CD4-positive, alpha-beta memory T cell (primary cell): ENCODE measurements around the gene CBL. TPM values are rescaled to one million over a fixed set of nuclear protein-coding genes. Genes with fewer than 3 reads are reported as not detected.
A peak's percentile ranks its signal among the peaks of the same experiment; 100 is the strongest.

Experiments used
- CTCF ChIA-PET: fragments of 350-600 bp; sonication (Branson Sonifier 250); formaldehyde crosslinking; loops from one replicate; lab custom pipeline; 2021; ENCODE audit warnings: inconsistent platforms; ENCODE audit not compliant: partially characterized antibody; lab: Charles Lee
- POLR2A ChIA-PET: fragments of 350-600 bp; sonication (Branson Sonifier 250); formaldehyde crosslinking; loops from one replicate; lab custom pipeline; 2021; ENCODE audit not compliant: partially characterized antibody; lab: Charles Lee
- DNase-seq, 5 donors: peaks; one replicate each; pipeline versions ENCODE4 v3.0.0 to v3.0.0-alpha.2; 2020 to 2022; ENCODE audit warnings: mixed read lengths in 1 of 5
- H3K27ac ChIP-seq: one replicate; pipeline ENCODE4 v1.7.0; 2013; ENCODE audit warnings: low read depth, low read length
- H3K27me3 ChIP-seq: 2 replicates; pipeline ENCODE4 v1.7.0; 2013; ENCODE audit warnings: mild to moderate bottlenecking, low read length, moderate library complexity; ENCODE audit not compliant: insufficient read depth
- H3K36me3 ChIP-seq: 2 replicates; pipeline ENCODE4 v1.7.0; 2013; ENCODE audit warnings: mild to moderate bottlenecking, low read length, moderate library complexity; ENCODE audit not compliant: insufficient read depth
- H3K4me1 ChIP-seq: 2 replicates; pipeline ENCODE4 v1.7.0; 2013; ENCODE audit warnings: mild to moderate bottlenecking, low read length, moderate library complexity; ENCODE audit not compliant: insufficient read depth
- H3K4me3 ChIP-seq, 2 donors: one replicate each; pipeline ENCODE4 v1.7.0; 2013; ENCODE audit warnings: low read length in 2 of 2, mild to moderate bottlenecking in 1 of 2
- H3K9me3 ChIP-seq, 2 donors: one replicate each; pipeline ENCODE4 v1.7.0; 2013; ENCODE audit warnings: low read length in 2 of 2, control low read depth in 1 of 2; ENCODE audit not compliant: control insufficient read depth in 1 of 2
- H3K27ac Mint-ChIP-seq, 7 donors: one replicate each; pipeline ENCODE4 v1.8.0; 2020 to 2021; ENCODE audit warnings: mixed read lengths in 7 of 7, mild to moderate bottlenecking in 6 of 7, inconsistent platforms in 3 of 7, moderate library complexity in 3 of 7
- H3K27me3 Mint-ChIP-seq, 2 donors: one replicate each; pipeline ENCODE4 v1.8.0; 2020 to 2021; ENCODE audit warnings: mixed read lengths in 2 of 2
- H3K36me3 Mint-ChIP-seq, 2 donors: one replicate each; pipeline ENCODE4 v1.8.0; 2020 to 2021; ENCODE audit warnings: mixed read lengths in 2 of 2, inconsistent platforms in 1 of 2, mild to moderate bottlenecking in 1 of 2
- H3K4me1 Mint-ChIP-seq, 4 donors: one replicate each; pipeline ENCODE4 v1.8.0; 2020 to 2021; ENCODE audit warnings: mixed read lengths in 4 of 4, mild to moderate bottlenecking in 1 of 4
- H3K4me3 Mint-ChIP-seq, 8 donors: one replicate each; pipeline ENCODE4 v1.8.0; 2020 to 2021; ENCODE audit warnings: mixed read lengths in 8 of 8, mild to moderate bottlenecking in 7 of 8, moderate library complexity in 6 of 8, inconsistent platforms in 3 of 8
- H3K9me3 Mint-ChIP-seq, 8 donors: one replicate each; pipeline ENCODE4 v1.8.0; 2020 to 2021; ENCODE audit warnings: mixed read lengths in 8 of 8, mild to moderate bottlenecking in 5 of 8, inconsistent platforms in 3 of 8, moderate library complexity in 1 of 8
- intact Hi-C: fragments of 100-400 bp; cut with micrococcal nuclease; formaldehyde crosslinking; loops from one replicate; pipeline ENCODE4 v1.15.1; 2023
- polyA plus RNA-seq, 2 donors: library from polyadenylated mRNA; unstranded; fragments of 300-500 nt; fragmentation: Illumina TruSeq; gene quantifications; one replicate each; pipeline ENCODE4 v1.2.3, GENCODE V29; 2021
- total RNA-seq, 2 experiments: library from RNA; stranded (reverse); gene quantifications; one replicate each; pipeline ENCODE4 v1.2.3, GENCODE V29; 2021

Gene CBL
- total and polyA plus RNA-seq, 4 experiments from 2014 or later = 3.6 to 39.8 (median 27.6) TPM

DNA sequence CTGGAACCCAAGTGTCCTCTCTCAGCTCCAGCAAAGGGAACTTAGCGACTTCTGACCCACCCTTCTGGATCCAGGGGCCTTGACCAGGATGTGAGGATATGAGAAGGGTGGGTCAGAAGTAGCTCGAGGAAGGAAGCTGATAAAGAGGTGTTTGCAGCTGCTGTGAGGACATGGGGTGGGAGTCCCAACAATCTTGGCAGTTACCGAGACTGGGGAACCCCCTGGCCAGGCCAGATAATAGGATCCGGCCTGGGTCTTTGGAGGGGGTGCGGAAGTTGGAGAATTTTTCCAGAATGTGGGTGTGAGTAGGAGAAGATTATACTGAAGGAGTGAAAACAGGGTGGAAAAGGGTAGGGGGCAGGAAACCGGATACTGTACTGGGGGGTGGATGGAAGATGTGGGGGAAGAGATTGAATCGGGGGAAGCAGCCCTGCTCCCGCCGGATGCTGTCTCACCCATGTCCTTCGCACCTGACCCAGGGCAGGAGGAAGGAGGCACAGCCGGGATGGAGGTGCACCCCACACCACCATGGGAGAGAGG, 113.6 kb downstream of the CBL start:
- CTCF ChIA-PET = interaction anchor here (1.0 to 11.0 kb wide), 3 partner anchors 12 to 151 kb away, joined by 3 to 146 read pairs (median 10); partner anchors contain the start of genes NLRX1 and RNF26
- POLR2A ChIA-PET = interaction anchor here (1.0 to 2.4 kb wide), 3 partner anchors 18 to 252 kb away, joined by 3 to 10 read pairs (median 4); partner anchors contain the start of genes CBL and VPS11
- no peaks in the 10 kb centered on the region for H3K9me3 Mint-ChIP-seq

DNA sequence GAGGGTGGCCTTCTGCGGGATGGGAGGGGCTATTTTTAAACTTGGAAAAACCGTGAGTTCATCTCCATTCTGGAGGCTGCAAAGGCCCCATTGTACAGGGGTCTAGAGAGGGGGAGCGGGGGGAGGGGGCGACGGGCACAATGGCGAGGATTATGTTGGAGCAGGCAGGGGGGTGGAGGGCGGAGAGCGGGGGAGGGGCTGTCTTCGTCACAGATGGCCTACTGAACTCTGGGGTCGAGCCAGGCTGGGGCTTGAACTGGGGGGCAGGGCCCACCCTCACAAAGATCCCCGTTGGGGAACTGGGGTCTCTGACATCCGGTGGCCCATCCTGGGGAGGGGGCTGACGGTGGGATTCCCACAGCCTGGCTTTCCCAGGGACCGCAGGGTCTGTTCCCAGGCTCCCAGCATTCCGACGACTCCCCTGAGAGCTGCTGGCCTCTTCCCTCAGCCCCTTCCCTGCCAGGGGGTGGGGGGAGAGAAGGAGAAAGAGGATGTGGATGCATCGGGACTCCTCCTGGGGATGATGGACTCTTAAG, 114.2 kb downstream of the CBL start:
- H3K9me3 Mint-ChIP-seq = no peaks in the 10 kb centered on the region
- intact Hi-C loops = loop anchor here (5.0 kb wide), 2 partner anchors 38 to 218 kb away; partner anchors contain the start of gene DPAGT1
- peak overlapping the region in 5 of 8 donors; percentile 73 to 80 (median 79) for H3K4me3 Mint-ChIP-seq
- Histone ChIP-seq H3K9me3 (no peaks in the 10 kb centered on the region), H3K27me3 (peaks cover 10% of the 10 kb centered on the region), H3K4me3 (peak overlapping the region in 1 of 2 donors; percentile 62), H3K27ac (peak overlapping the region; percentile 60), H3K36me3 (no peaks in the 10 kb centered on the region), H3K4me1 (peaks cover 59% of the 10 kb centered on the region)
- peaks cover 19 to 50% (median 33%) of the 10 kb centered on the region in 4 donors for H3K4me1 Mint-ChIP-seq
- peak overlapping the region in 4 of 7 donors; percentile 72 to 89 (median 88) for H3K27ac Mint-ChIP-seq
- no peaks in the 10 kb centered on the region for H3K36me3 Mint-ChIP-seq
- ChIA-PET CTCF (interaction anchor here (1.0 to 11.0 kb wide), 9 partner anchors 13 to 151 kb away, joined by 3 to 146 read pairs (median 6); partner anchors contain the start of genes CBL and RNF26), POLR2A (interaction anchor here (0.7 to 3.5 kb wide), 9 partner anchors 10 to 253 kb away, joined by 3 to 22 read pairs (median 4); partner anchors contain the start of genes CBL, HINFP and VPS11)
- H3K27me3 Mint-ChIP-seq = peaks cover 1 to 12% of the 10 kb centered on the region in 2 donors
- no peak for DNase-seq

More for the DNA sequence above, 113.6 kb downstream of the CBL start:
- no peaks in the 10 kb centered on the region for H3K9me3 ChIP-seq
- intact Hi-C loops = loop anchor here (5.0 kb wide), 2 partner anchors 37 to 217 kb away; partner anchors contain the start of gene DPAGT1
- H3K27me3 Mint-ChIP-seq = peaks cover 1 to 12% of the 10 kb centered on the region in 2 donors
- no peaks in the 10 kb centered on the region for H3K36me3 Mint-ChIP-seq
- H3K27ac Mint-ChIP-seq = peak overlapping the region in 6 of 7 donors; percentile 72 to 95 (median 88)
- peak overlapping the region in 6 of 8 donors; percentile 64 to 83 (median 78) for H3K4me3 Mint-ChIP-seq
- H3K4me3 ChIP-seq = no peak overlapping the region
- DNase-seq = no peak
- peaks cover 64% of the 10 kb centered on the region for H3K4me1 ChIP-seq
- H3K27ac ChIP-seq = no peak overlapping the region
- no peaks in the 10 kb centered on the region for H3K36me3 ChIP-seq
- peaks cover 10% of the 10 kb centered on the region for H3K27me3 ChIP-seq
- H3K4me1 Mint-ChIP-seq = peaks cover 19 to 54% (median 36%) of the 10 kb centered on the region in 4 donors

DNA sequence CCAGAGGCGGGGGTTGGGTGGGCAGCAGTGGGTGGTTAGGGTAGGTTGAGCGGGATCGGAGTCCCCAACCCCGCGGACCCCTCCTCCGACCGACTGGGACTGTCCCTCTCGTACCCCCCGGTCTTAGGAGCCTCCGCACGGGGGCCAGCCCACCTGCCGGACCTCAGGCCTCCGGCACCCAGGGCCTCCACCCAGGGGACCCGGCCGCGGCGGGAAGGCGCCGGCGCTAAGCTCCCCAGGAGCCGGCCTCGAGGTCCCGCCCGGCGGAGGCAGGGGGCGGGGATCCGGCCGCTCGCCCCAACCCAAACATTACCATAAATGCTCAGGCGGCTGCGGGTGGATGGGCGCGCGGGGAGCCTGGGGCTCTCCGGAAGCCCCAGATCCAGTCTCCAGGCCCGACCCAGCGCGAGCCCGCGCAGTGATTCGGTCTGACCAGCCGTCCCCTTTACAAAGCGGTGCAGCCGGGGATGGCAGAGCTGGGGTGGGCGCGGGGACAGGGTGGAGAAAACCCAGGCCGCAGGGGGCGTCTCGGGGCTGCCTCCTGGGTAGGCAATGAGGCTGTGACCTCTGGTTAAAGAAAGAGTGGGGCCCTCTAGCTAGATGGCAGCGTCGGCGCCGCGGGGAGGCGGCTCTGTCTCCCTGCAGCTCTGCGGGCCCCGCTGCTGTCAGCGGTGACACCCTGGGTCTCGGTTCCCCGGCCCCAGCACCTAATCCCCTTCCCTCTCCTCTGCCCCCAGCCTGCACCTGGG, 114.8 kb downstream of the CBL start:
- Histone ChIP-seq H3K27me3 (peaks cover 5% of the 10 kb centered on the region), H3K27ac (peak overlapping the region; percentile 60), H3K9me3 (no peaks in the 10 kb centered on the region), H3K4me1 (peaks cover 52% of the 10 kb centered on the region), H3K4me3 (peak overlapping the region; percentile 61 to 62), H3K36me3 (no peaks in the 10 kb centered on the region)
- Mint-ChIP-seq H3K9me3 (no peaks in the 10 kb centered on the region), H3K4me1 (peaks cover 17 to 44% (median 28%) of the 10 kb centered on the region in 4 donors), H3K4me3 (peak overlapping the region; percentile 81 to 93 (median 86)), H3K27ac (peak overlapping the region in 6 of 7 donors; percentile 56 to 89 (median 77)), H3K36me3 (no peaks in the 10 kb centered on the region), H3K27me3 (peaks cover 0 to 6% of the 10 kb centered on the region in 2 donors)
- CTCF ChIA-PET = interaction anchor here (0.8 to 11.0 kb wide), 11 partner anchors 15 to 161 kb away, joined by 3 to 146 read pairs (median 6); partner anchors contain the start of genes CBL and RNF26
- DNase-seq = peak in 4 of 5 donors; percentile 49 to 59 (median 54)
- POLR2A ChIA-PET = interaction anchor here (0.6 to 3.5 kb wide), 11 partner anchors 11 to 1007 kb away, joined by 3 to 22 read pairs (median 4); partner anchors contain the start of genes CBL, HINFP, RNF26 and VPS11
- intact Hi-C loops = loop anchor here (1.0 to 5.0 kb wide), 3 partner anchors 13 to 219 kb away; partner anchors contain the start of genes DPAGT1 and RNF26

DNA sequence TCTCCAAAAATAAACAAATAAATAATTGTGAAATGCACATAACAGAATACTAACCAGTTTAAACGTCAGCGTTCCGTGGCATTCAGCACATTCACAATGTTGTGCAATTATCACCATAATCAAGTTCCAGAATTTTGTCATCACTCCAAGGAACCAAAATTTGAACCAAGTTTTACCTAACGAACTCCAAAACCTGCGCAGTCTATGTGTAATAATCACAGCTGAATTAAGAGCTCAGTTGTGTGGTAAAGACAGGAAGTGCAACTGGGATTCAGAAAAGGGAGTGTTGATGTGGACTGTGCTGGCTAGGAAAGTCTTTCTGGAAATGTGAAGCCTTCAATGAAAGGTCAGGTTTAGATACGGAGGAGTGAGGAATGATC, 116.2 kb downstream of the CBL start:
- Histone ChIP-seq H3K36me3 (no peaks in the 10 kb centered on the region), H3K9me3 (no peaks in the 10 kb centered on the region), H3K4me3 (no peak overlapping the region), H3K27me3 (no peaks in the 10 kb centered on the region), H3K27ac (no peak overlapping the region), H3K4me1 (peaks cover 46% of the 10 kb centered on the region)
- Mint-ChIP-seq H3K36me3 (no peaks in the 10 kb centered on the region), H3K27ac (no peak overlapping the region), H3K4me1 (peaks cover 17 to 37% (median 27%) of the 10 kb centered on the region in 4 donors), H3K9me3 (no peaks in the 10 kb centered on the region), H3K4me3 (peak overlapping the region in 5 of 8 donors; percentile 9 to 90 (median 27)), H3K27me3 (peaks cover 0 to 6% of the 10 kb centered on the region in 2 donors)
- no peak for DNase-seq
- intact Hi-C loops = loop anchor here (2.0 to 5.0 kb wide), 3 partner anchors 40 to 220 kb away; partner anchors contain the start of gene DPAGT1
- POLR2A ChIA-PET = interaction anchor here (2.1 to 3.5 kb wide), 3 partner anchors 12 to 116 kb away, joined by 8 to 22 read pairs (median 10); partner anchors contain the start of genes CBL and RNF26
- CTCF ChIA-PET = interaction anchor here (0.7 to 11.0 kb wide), 24 partner anchors 11 to 259 kb away, joined by 3 to 146 read pairs (median 4); partner anchors contain the start of genes CBL, RNF26 and VPS11

DNA sequence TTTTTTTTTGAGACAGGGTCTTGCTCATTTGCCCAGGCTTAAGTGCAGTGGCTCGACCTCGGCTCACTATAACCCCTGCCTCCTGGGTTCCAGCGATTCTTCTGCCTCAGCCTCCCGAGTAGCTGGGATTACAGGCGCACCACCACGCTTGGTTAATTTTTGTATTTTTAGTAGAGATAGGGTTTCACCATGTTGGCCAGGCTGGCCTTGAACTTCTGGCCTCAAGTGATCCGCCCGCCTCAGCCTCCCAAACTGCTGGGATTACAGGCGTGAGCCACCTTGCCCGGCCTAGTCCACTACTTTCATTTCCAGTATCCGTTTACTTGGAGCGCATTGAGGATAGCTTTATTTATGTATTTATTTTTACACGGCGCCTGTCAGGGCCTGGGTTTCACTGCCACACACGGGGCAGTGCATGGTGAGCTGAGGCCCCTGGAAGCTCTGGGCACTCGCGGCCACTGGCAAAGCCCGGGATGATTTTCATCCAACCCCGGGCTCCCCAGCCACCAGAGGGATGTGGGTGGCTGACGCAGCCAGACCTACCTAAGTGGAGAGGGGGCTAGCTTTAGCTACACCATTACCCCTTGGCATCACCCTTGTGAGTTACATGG, 116.9 kb downstream of the CBL start:
- Mint-ChIP-seq H3K36me3 (no peaks in the 10 kb centered on the region), H3K27ac (peak overlapping the region in 2 of 7 donors; percentile 38 to 47)

More for the DNA sequence above, 116.9 kb downstream of the CBL start:
- peak overlapping the region in 2 of 8 donors; percentile 41 to 63 for H3K4me3 Mint-ChIP-seq
- ChIA-PET CTCF (interaction anchor here (0.7 to 11.0 kb wide), 44 partner anchors 8 to 1446 kb away, joined by 3 to 146 read pairs (median 4); partner anchors contain the start of genes CBL, MFRP, NLRX1 and RNF26), POLR2A (interaction anchor here (1.0 to 3.5 kb wide), 6 partner anchors 8 to 229 kb away, joined by 3 to 22 read pairs (median 6); partner anchors contain the start of genes CBL, NLRX1 and RNF26)
- Histone ChIP-seq H3K27me3 (no peaks in the 10 kb centered on the region), H3K4me3 (no peak overlapping the region), H3K36me3 (no peaks in the 10 kb centered on the region), H3K27ac (no peak overlapping the region), H3K9me3 (no peaks in the 10 kb centered on the region), H3K4me1 (peaks cover 45% of the 10 kb centered on the region)
- intact Hi-C loops = loop anchor here (1.0 to 5.0 kb wide), 6 partner anchors 41 to 258 kb away; partner anchors contain the start of genes DPAGT1 and NLRX1
- peaks cover 17 to 36% (median 27%) of the 10 kb centered on the region in 4 donors for H3K4me1 Mint-ChIP-seq
- H3K27me3 Mint-ChIP-seq = peaks cover 0 to 6% of the 10 kb centered on the region in 2 donors
- H3K9me3 Mint-ChIP-seq = no peaks in the 10 kb centered on the region
- DNase-seq = no peak
